ENCODE measurements around the gene COL20A1. TPM values are rescaled to one million over a fixed set of nuclear protein-coding genes. Genes with fewer than 3 reads are reported as not detected.

The COL20A1 gene
- total RNA-seq, 4 donors from 2014 or later, result 0.32 TPM; not detected in 3

DNA sequence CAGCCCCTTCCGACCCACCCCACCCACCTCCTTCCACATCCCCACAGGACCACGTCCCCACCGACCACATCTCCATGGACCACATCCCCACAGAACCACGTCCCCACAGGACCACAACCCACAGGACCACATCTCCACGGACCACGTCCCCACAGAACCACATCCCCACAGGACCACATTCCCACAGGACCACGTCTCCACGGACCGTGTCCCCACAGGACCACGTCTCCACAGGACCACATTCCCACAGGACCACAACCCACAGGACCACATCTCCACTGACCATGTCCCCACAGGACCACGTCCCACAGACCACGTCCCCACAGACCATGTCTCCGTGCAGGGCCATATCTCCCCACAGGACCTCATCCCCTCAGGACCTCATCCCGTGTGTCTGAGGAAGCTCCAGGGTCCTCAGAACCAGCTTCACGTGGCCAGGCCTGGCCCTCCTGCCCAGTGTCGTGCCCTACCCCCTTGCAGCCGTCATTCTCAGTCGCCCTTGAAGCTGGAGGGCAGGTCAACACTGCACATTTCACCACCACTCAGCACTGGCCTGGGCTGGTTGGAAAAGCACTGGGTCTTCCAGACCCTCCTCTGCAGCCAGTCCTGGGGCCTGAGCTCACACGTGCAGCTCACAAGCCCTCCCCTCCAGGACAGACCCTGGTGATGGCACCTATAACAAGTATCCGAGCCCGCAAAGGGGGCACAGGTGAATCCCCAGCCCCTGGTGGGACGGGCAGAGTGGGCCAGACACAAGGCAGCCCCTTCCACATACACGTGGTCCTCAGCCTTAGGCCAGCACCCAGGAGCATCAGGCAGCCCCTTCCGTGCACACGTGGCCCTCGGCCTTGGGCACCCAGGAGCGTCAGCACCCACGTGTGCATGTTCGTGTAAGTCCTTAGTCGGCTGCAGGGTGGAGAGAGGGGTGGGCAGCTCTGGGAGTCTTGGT is 64.2 kb downstream of the COL20A1 start:
- H3K4me1 ChIP-seq, result peaks cover 14 to 23% (median 18%) of the 10 kb centered on the region in 4 donors
- H3K4me3 ChIP-seq, result no peak overlapping the region
- peaks cover 0 to 90% (median 19%) of the 10 kb centered on the region in 4 donors for H3K27me3 ChIP-seq
- TF ChIP-seq, protein P1, sequence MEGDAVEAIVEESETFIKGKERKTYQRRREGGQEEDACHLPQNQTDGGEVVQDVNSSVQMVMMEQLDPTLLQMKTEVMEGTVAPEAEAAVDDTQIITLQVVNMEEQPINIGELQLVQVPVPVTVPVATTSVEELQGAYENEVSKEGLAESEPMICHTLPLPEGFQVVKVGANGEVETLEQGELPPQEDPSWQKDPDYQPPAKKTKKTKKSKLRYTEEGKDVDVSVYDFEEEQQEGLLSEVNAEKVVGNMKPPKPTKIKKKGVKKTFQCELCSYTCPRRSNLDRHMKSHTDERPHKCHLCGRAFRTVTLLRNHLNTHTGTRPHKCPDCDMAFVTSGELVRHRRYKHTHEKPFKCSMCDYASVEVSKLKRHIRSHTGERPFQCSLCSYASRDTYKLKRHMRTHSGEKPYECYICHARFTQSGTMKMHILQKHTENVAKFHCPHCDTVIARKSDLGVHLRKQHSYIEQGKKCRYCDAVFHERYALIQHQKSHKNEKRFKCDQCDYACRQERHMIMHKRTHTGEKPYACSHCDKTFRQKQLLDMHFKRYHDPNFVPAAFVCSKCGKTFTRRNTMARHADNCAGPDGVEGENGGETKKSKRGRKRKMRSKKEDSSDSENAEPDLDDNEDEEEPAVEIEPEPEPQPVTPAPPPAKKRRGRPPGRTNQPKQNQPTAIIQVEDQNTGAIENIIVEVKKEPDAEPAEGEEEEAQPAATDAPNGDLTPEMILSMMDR (IDR thresholded peaks at IDR 0.05), result no peak
- TF ChIP-seq POLR2AphosphoS5 (IDR thresholded peaks at IDR 0.05) (no peak), POLR2A (IDR thresholded peaks at IDR 0.05; ENCODE audit: low read depth) (no peak), EP300 (IDR thresholded peaks at IDR 0.05) (no peak)
- H3K9me3 ChIP-seq, result no peaks in the 10 kb centered on the region
- DNase-seq (ENCODE audit: extremely low spot score), result no peak
- whole genome bisulfite sequencing, result 78% methylated on average over 27 of the region's 30 CpGs
- no peak overlapping the region for H3K27ac ChIP-seq (replicated peaks in 1 of 4)
- no peaks in the 10 kb centered on the region for H3K36me3 ChIP-seq
- intact Hi-C loops (cut with DNase I), result no loop called here

DNA sequence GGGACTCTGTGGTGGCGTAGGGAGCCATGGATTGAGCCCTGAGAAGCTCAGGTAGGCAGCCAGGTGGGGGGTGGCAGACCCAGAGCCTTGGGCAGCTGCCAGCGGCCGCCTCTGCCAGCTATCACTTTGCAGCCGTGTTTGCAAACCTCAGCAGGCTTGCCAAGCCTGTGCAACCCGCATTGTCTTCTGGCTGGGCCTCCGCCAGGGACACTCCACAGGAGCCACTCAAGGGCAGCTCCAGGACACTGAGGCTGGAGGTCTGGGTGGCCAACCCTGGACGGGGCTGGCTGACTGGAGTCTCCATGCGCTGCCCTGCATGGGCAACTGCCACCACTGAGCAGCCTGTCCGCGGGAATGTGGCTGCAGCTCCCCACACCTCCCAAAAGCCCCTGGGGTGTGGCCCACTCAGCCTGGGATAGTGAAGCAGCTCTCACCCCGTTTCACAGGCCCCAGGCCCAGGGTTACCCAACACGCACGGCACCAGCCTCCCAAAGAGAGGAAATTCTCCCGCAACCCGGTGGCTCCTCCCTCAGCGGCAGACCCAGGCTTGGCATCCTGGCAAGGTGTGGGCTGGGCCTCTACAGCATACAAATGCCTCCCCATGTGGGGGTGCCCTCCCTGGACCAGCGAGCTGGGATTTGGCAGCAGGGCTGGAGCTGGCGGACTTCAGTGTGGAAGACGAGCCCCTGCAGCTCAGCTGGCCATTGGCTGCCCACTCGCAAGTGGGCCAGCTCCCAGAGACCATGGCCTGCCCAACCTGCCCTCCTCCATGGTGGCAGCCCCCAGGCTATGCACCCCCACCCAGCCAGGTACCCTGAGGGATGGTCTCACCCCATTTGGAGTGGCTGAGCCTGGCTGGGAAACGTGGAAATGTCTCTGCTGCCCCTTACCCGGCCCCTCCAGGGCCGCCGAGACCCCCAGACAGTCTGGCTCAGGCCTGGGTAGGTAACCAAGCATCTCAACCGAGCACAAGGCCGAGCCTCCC is 65.2 kb downstream of the COL20A1 start:
- Histone ChIP-seq H3K9me3 (no peaks in the 10 kb centered on the region), H3K27ac (replicated peaks in 1 of 4) (no peak overlapping the region), H3K4me1 (peaks cover 5 to 13% (median 9%) of the 10 kb centered on the region in 4 donors), H3K4me3 (no peak overlapping the region), H3K27me3 (peaks cover 0 to 90% (median 24%) of the 10 kb centered on the region in 4 donors), H3K36me3 (no peaks in the 10 kb centered on the region)
- intact Hi-C loops (cut with DNase I), result no loop called here
- DNase-seq (ENCODE audit: extremely low spot score), result no peak
- WGBS, result 80% methylated on average over 7 of the region's 26 CpGs
- TF ChIP-seq POLR2A (IDR thresholded peaks at IDR 0.05; ENCODE audit: low read depth) (no peak), POLR2AphosphoS5 (IDR thresholded peaks at IDR 0.05) (no peak), EP300 (IDR thresholded peaks at IDR 0.05) (no peak)
- TF ChIP-seq, protein P1 (IDR thresholded peaks at IDR 0.05), result no peak

DNA sequence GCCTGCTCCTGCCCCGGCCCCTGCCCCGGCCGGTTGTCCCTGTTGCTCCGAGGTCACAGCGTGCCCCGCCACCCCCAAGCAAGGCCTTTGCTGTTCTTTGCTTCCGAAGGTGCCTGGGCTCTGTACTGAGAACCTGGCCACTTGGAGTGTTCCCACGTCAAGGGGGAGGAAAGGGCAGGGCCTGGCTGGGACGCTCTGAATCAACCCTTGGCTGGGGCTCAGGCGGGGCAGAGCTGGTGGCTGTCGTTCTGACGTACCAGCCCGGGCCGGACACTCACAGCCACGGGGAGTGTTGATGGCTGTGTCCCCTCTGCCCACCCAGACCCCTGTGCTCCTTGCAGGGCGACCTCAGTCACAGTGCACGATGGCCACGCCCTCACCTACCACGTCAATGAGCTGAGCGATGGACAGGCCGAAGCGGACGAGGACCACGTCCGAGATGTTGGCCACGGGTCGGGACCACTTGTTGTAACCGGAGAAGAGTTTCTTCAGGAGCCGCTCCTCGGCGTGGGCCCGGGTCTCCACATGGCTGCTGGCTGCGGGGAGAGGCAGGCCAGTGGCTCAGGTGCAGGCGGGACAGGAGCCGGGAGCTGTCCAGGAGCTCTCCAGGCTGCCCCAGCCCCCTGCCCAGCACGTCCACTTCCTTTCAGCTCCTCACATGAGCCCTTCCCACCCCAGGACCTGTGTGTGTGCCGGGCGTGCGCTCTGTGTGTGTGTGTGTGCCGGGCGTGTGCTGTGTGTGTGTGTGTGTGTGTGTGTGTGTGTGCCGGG is 66.4 kb downstream of the COL20A1 start:
- 81% methylated on average over 15 of the region's 42 CpGs for WGBS
- TF ChIP-seq POLR2AphosphoS5 (IDR thresholded peaks at IDR 0.05) (no peak), EP300 (IDR thresholded peaks at IDR 0.05) (no peak), POLR2A (IDR thresholded peaks at IDR 0.05; ENCODE audit: low read depth) (no peak)
- TF ChIP-seq, protein P1 (IDR thresholded peaks at IDR 0.05), result no peak
- H3K36me3 ChIP-seq, result no peaks in the 10 kb centered on the region
- peaks cover 5 to 13% (median 9%) of the 10 kb centered on the region in 4 donors for H3K4me1 ChIP-seq
- H3K4me3 ChIP-seq, result no peak overlapping the region
- no peaks in the 10 kb centered on the region for H3K9me3 ChIP-seq
- intact Hi-C loops (cut with DNase I), result no loop called here
- H3K27ac ChIP-seq (replicated peaks in 1 of 4), result no peak overlapping the region
- H3K27me3 ChIP-seq, result peaks cover 0 to 93% (median 24%) of the 10 kb centered on the region in 4 donors
- no peak for DNase-seq (ENCODE audit: extremely low spot score)

Measured in esophagus muscularis mucosa (tissue), 4 donors.